ENCODE results near the gene CNTNAP5.

DNA sequence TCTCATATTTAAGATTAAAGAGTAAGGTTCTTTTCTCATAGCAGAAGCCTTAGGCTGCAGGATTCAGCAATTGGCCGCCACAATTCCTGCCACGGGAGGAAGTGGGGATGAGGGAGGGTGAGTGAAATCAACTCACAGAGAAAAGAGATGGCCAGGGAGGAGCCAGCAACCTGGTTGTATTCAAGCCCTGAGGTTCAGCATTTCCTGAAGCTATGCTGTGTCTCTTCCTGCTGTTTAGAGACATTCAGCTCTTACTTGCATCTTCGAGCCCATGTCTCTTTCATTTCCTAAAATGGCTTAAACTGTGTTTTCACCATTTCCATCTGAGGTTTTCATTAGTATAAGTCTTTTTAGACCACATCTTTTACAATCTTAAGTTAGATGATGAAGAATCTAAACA lies 522.6 kb downstream of the CNTNAP5 start:
- TF ChIP-seq YY1 (IDR thresholded peaks at IDR 0.05) (no peak), TAF1 (conservative IDR thresholded peaks at IDR 0.05) (no peak)
- TF ChIP-seq, protein P1, sequence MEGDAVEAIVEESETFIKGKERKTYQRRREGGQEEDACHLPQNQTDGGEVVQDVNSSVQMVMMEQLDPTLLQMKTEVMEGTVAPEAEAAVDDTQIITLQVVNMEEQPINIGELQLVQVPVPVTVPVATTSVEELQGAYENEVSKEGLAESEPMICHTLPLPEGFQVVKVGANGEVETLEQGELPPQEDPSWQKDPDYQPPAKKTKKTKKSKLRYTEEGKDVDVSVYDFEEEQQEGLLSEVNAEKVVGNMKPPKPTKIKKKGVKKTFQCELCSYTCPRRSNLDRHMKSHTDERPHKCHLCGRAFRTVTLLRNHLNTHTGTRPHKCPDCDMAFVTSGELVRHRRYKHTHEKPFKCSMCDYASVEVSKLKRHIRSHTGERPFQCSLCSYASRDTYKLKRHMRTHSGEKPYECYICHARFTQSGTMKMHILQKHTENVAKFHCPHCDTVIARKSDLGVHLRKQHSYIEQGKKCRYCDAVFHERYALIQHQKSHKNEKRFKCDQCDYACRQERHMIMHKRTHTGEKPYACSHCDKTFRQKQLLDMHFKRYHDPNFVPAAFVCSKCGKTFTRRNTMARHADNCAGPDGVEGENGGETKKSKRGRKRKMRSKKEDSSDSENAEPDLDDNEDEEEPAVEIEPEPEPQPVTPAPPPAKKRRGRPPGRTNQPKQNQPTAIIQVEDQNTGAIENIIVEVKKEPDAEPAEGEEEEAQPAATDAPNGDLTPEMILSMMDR (IDR thresholded peaks at IDR 0.05; ENCODE audit: low read depth, low read length, missing input control) = no peak
- TF ChIP-seq, protein P2, sequence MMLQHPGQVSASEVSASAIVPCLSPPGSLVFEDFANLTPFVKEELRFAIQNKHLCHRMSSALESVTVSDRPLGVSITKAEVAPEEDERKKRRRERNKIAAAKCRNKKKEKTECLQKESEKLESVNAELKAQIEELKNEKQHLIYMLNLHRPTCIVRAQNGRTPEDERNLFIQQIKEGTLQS (IDR thresholded peaks at IDR 0.05) = no peak
